Neuronal stem cell (in vitro differentiated cells): ENCODE measurements around the gene THBS3.
"Not testable (repeated sequence)": the region's sequence is repeated elsewhere in the genome, so short reads cannot be mapped to it uniquely, and the experiment has no call there.

Experiments used
- DNase-seq: peaks from one replicate; pipeline ENCODE4 v3.0.0-alpha.2; 2013; ENCODE audit warnings: low spot score
- H2AFZ ChIP-seq: one replicate; pipeline ENCODE4 v1.6.1; 2013; ENCODE audit warnings: mild to moderate bottlenecking, low read length, inconsistent platforms
- H2AK5ac ChIP-seq: 2 replicates; pipeline ENCODE4 v1.6.1; 2013; ENCODE audit warnings: low read depth, mild to moderate bottlenecking, inconsistent platforms, low read length, moderate library complexity, mixed read lengths
- H2BK120ac ChIP-seq: 2 replicates; pipeline ENCODE4 v1.6.1; 2013; ENCODE audit warnings: low read depth, mild to moderate bottlenecking, inconsistent platforms, low read length, moderate library complexity, mixed read lengths
- H2BK12ac ChIP-seq: one replicate; pipeline ENCODE4 v1.6.1; 2013; ENCODE audit warnings: low read length, inconsistent platforms
- H2BK15ac ChIP-seq: 2 replicates; pipeline ENCODE4 v1.6.1; 2013; ENCODE audit warnings: mild to moderate bottlenecking, low read length, inconsistent platforms, mixed read lengths
- H2BK5ac ChIP-seq: one replicate; pipeline ENCODE4 v1.6.1; 2013; ENCODE audit warnings: inconsistent platforms, mild to moderate bottlenecking, low read length, moderate library complexity
- H3K14ac ChIP-seq: one replicate; pipeline ENCODE4 v1.6.1; 2013; ENCODE audit warnings: low read length, inconsistent platforms
- H3K18ac ChIP-seq: 2 replicates; pipeline ENCODE4 v1.6.1; 2013; ENCODE audit warnings: low read length, inconsistent platforms
- H3K23ac ChIP-seq: 2 replicates; pipeline ENCODE4 v1.6.1; 2013; ENCODE audit warnings: low read depth, mild to moderate bottlenecking, mixed read lengths, low read length, inconsistent platforms; ENCODE audit not compliant: poor library complexity
- H3K27ac ChIP-seq: replicated peaks from 3 replicates; pipeline ENCODE4 v1.5.1; 2013; ENCODE audit warnings: low read length, inconsistent platforms
- H3K27me3 ChIP-seq, 3 experiments: 2 replicates each; pipeline ENCODE4 v1.6.1; 2013; ENCODE audit warnings: low read length in 3 of 3, mild to moderate bottlenecking in 2 of 3, inconsistent platforms in 1 of 3, low read depth in 1 of 3, mixed read lengths in 1 of 3, moderate library complexity in 1 of 3; ENCODE audit not compliant: control insufficient read depth in 3 of 3, insufficient read depth in 3 of 3
- H3K36me3 ChIP-seq, 2 donors: replicated peaks in 1 of 2; 2 replicates each; pipeline ENCODE4 v1.6.1; 2013; ENCODE audit warnings: low read length in 2 of 2; ENCODE audit not compliant: control insufficient read depth in 2 of 2, insufficient read depth in 2 of 2
- H3K4ac ChIP-seq: 2 replicates; pipeline ENCODE4 v1.6.1; 2013; ENCODE audit warnings: inconsistent platforms, mild to moderate bottlenecking, low read length, moderate library complexity
- H3K4me1 ChIP-seq, 2 donors: 1 replicate in 1 of 2; 2 replicates in 1 of 2; pipeline ENCODE4 v1.6.1; 2013; ENCODE audit warnings: low read length in 2 of 2, low read depth in 1 of 2; ENCODE audit not compliant: control insufficient read depth in 2 of 2, insufficient read depth in 1 of 2
- H3K4me2 ChIP-seq: one replicate; pipeline ENCODE4 v1.6.1; 2013; ENCODE audit warnings: mild to moderate bottlenecking, low read length, inconsistent platforms; ENCODE audit not compliant: insufficient read depth, poor library complexity, severe bottlenecking
- H3K4me3 ChIP-seq, 2 donors: 2 replicates each; pipeline ENCODE4 v1.5.1; 2013; ENCODE audit warnings: low read length in 2 of 2, mild to moderate bottlenecking in 2 of 2, inconsistent platforms in 1 of 2, moderate library complexity in 1 of 2
- H3K79me1 ChIP-seq: one replicate; pipeline ENCODE4 v1.6.1; 2013; ENCODE audit warnings: low read depth, mild to moderate bottlenecking, inconsistent platforms, low read length, moderate library complexity
- H3K9ac ChIP-seq: one replicate; pipeline ENCODE4 v1.6.1; 2013; ENCODE audit warnings: mild to moderate bottlenecking, low read depth, low read length, inconsistent platforms; ENCODE audit not compliant: poor library complexity
- H3K9me3 ChIP-seq, 2 donors: replicated peaks in 1 of 2; 2 replicates each; pipeline versions ENCODE3 to v1.6.1; 2013; ENCODE audit warnings: low read length in 2 of 2, mild to moderate bottlenecking in 2 of 2, inconsistent platforms in 1 of 2, low read depth in 1 of 2, mixed read lengths in 1 of 2, moderate library complexity in 1 of 2; ENCODE audit not compliant: control insufficient read depth in 2 of 2, insufficient read depth in 1 of 2
- H4K8ac ChIP-seq: one replicate; pipeline ENCODE4 v1.6.1; 2013; ENCODE audit warnings: low read depth, mild to moderate bottlenecking, inconsistent platforms, low read length, moderate library complexity
- H4K91ac ChIP-seq: one replicate; pipeline ENCODE4 v1.6.1; 2013; ENCODE audit warnings: low read length, low read depth, mild to moderate bottlenecking, inconsistent platforms; ENCODE audit not compliant: poor library complexity
- WGBS, 2 donors: extraction: QIAGEN DNeasy Blood & Tissue Kit; methylation state at CpG; one replicate each; pipeline ENCODE4 v1.1.7; 2013; ENCODE audit warnings: missing lambda C conversion rate in 2 of 2, mixed read lengths in 1 of 2; ENCODE audit not compliant: insufficient read length in 2 of 2, insufficient replicate concordance in 1 of 2; ENCODE audit errors: extremely low coverage in 2 of 2; 5-methylcytosine and 5-hydroxymethylcytosine counted together

Gene THBS3

DNA sequence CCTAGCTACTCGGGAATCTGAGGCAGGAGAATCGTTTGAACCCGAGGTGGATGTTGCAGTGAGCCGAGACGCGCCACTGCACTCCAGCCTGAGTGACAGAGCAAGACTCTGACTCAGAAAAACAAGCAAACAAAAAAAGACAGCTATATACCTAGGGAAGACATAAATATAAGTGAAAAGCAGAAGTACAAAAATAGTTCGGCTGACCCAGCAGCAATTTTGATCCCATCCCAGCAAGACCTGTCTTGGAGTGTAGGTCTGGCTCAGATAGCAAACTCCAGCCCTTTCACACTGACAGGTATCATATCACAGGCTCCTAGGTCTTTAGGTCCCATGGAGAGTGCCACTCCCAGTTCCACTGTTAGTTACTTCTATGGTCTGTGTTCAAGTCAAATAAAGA is 15.3 kb upstream of the THBS3 start:
- Histone ChIP-seq H4K8ac (no peak overlapping the region), H3K14ac (no peak overlapping the region), H3K79me1 (peaks cover 3% of the 10 kb centered on the region), H3K18ac (no peak overlapping the region), H3K4me1 (peaks cover 11 to 12% of the 10 kb centered on the region in 2 donors), H3K27me3 (no peaks in the 10 kb centered on the region), H2BK12ac (no peak overlapping the region), H3K27ac (no peak overlapping the region), H2BK120ac (no peak overlapping the region), H3K4me3 (no peak overlapping the region), H3K23ac (no peak overlapping the region), H2BK5ac (no peak overlapping the region), H3K9ac (no peak overlapping the region), H4K91ac (no peak overlapping the region), H2AFZ (no peak overlapping the region), H2BK15ac (no peak overlapping the region), H3K9me3 (no peaks in the 10 kb centered on the region), H3K4me2 (no peak overlapping the region), H3K4ac (no peak overlapping the region), H2AK5ac (no peak overlapping the region), H3K36me3 (peaks cover 3 to 39% of the 10 kb centered on the region in 2 donors)
- no CpG with 5 or more reads among the region's 7 CpGs for WGBS, 2 donors
- no peak for DNase-seq

DNA sequence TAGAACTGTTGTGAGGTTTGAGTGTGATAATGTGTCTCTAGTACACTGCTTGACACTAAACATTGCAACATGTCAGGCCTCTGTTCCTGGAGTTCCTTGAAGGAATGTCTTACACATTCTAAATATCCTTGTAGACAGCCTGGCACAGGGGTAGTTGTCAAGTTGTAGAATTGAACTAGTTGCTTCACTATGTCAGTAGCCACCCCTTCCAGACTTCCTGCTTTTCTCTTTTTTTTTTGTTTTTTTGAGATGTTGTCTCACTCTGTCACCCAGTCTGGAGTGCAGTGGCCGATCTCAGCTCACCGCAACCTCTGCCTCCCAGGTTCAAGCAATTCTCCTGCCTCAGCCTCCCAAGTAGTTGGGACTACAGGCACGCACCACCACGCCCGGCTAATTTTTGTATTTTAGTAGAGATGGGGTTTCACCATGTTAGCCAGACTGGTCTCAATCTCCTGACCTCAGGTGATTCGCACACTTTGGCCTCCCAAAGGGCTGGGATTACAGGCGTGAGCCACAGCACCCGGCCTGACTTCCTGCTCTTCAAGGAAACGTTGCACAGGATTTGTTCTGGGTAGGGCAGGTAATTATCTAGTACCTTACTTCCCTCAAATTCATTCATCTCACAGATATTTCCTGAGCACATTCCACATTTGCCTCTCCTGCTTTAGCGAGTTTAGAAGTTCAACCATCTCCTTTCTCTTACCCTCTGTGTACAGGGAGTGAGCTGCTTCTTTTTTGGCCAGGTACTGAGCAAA is 12.7 kb upstream of the THBS3 start:
- H3K9ac ChIP-seq, H3K18ac ChIP-seq, H2BK5ac ChIP-seq, H4K91ac ChIP-seq, H3K79me1 ChIP-seq, H2BK12ac ChIP-seq, H3K4me1 ChIP-seq, H3K27ac ChIP-seq, H3K27me3 ChIP-seq, H3K4me2 ChIP-seq, H3K4me3 ChIP-seq, H3K4ac ChIP-seq, DNase-seq, H3K9me3 ChIP-seq, H2AK5ac ChIP-seq, H2BK15ac ChIP-seq, H4K8ac ChIP-seq, H2AFZ ChIP-seq, H2BK120ac ChIP-seq, H3K14ac ChIP-seq, H3K23ac ChIP-seq: not testable (repeated sequence)
- peaks cover 5 to 55% of the 10 kb centered on the region in 2 donors for H3K36me3 ChIP-seq
- no CpG with 5 or more reads among the region's 10 CpGs for WGBS, 2 donors

DNA sequence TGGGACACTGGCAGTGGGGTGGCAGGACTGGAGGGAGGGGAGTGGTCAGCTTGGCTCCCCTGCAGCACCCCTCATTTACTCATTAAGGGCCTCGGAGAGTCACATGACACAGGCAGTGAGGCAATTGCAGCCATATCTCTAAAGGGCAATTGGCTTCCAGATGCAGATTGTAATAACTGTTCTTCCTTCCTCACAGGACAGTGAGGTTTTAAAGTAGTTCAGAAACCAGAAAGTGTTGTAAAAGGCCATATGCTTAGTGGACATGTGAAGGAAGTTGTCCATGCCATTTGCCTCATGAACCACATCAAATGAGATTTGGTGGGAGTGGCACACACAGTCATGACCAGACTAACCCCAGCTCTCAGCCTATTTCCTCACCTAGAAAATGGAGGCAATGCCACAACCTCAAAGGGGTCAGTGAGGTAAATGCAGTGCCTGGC is 11.9 kb upstream of the THBS3 start:
- Histone ChIP-seq H4K8ac (no peak overlapping the region), H3K18ac (no peak overlapping the region), H3K4me2 (no peak overlapping the region), H3K4me3 (no peak overlapping the region), H2AFZ (peak overlapping the region; percentile 46), H2BK120ac (no peak overlapping the region), H3K23ac (no peak overlapping the region), H3K9me3 (no peaks in the 10 kb centered on the region), H3K27me3 (no peaks in the 10 kb centered on the region), H3K9ac (no peak overlapping the region), H2BK15ac (no peak overlapping the region), H2AK5ac (no peak overlapping the region), H4K91ac (no peak overlapping the region), H3K4me1 (peaks cover 0 to 1% of the 10 kb centered on the region in 2 donors), H3K79me1 (no peaks in the 10 kb centered on the region), H2BK12ac (no peak overlapping the region), H3K14ac (no peak overlapping the region), H2BK5ac (no peak overlapping the region), H3K4ac (no peak overlapping the region), H3K36me3 (peaks cover 5 to 51% of the 10 kb centered on the region in 2 donors), H3K27ac (no peak overlapping the region)
- no peak for DNase-seq
- no CpG with 5 or more reads among the region's 1 CpG for WGBS, 2 donors

DNA sequence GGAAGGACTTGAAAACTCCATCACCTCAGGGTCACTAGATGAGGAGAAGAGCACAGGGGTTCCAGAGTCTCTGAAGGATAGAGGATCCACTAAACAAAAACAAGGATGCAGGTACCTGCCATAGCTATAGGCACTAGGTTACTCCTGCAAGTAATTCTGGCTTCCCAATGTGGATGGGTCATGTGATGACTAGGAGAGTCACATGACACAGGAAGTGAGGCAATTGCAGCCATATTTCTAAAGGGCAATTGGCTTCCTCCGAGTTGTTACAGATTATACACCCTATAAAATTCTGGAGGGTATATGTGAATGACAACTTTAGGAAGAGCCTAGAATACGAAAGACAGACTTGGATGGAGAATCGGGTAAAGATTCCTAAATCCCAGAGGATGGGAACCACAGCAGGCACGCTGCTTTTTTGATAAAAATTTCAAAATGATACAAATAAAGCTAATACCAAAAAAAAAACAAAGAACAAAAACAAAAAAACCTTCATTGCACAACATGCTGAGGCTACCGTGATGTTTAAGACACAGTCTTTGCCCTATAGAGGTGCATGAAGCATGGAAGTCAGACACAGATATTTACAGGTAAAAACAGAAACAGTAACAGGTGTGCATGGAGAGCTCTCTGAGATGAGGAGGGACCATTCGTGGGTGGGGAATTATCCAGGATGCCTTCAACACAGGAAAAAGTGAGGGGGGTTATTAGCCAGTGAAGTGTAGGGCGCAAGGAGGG is 11.3 kb upstream of the THBS3 start:
- no peak for DNase-seq
- Histone ChIP-seq H3K9me3 (no peaks in the 10 kb centered on the region), H3K4me2 (peak overlapping the region; percentile 21), H2BK5ac (no peak overlapping the region), H2AK5ac (no peak overlapping the region), H2AFZ (peak overlapping the region; percentile 46), H3K4me1 (peaks cover 0 to 1% of the 10 kb centered on the region in 2 donors), H2BK15ac (no peak overlapping the region), H3K27ac (no peak overlapping the region), H3K4ac (no peak overlapping the region), H2BK120ac (no peak overlapping the region), H3K79me1 (no peaks in the 10 kb centered on the region), H3K18ac (no peak overlapping the region), H2BK12ac (no peak overlapping the region), H4K91ac (no peak overlapping the region), H4K8ac (no peak overlapping the region), H3K36me3 (peaks cover 4 to 46% of the 10 kb centered on the region in 2 donors), H3K14ac (no peak overlapping the region), H3K27me3 (no peaks in the 10 kb centered on the region), H3K4me3 (no peak overlapping the region), H3K23ac (no peak overlapping the region), H3K9ac (no peak overlapping the region)
- no CpG with 5 or more reads among the region's 7 CpGs for WGBS, 2 donors
